H1 (cell line): Measurements from ENCODE around the gene NHEJ1. TPM values are rescaled to one million over a fixed set of nuclear protein-coding genes. Genes with fewer than 3 reads are reported as not detected.

ENCODE experiments used
- CTCF ChIA-PET: fragments of 300-600 bp; sonication (Branson Sonifier 250); formaldehyde crosslinking; loops from one replicate; lab custom pipeline; 2021; ENCODE audit not compliant: partially characterized antibody; lab: Charles Lee
- POLR2A ChIA-PET: fragments of 300-600 bp; sonication (Branson Sonifier 250); formaldehyde crosslinking; loops from one replicate; lab custom pipeline; 2021; ENCODE audit warnings: inconsistent platforms; ENCODE audit not compliant: partially characterized antibody; lab: Charles Lee
- DNase-seq, 2 experiments: peaks; one replicate each; pipeline versions ENCODE4 v3.0.0 to v3.0.0-alpha.2; 2010 to 2022; ENCODE audit warnings: low spot score in 2 of 2, low read depth in 1 of 2, mixed read lengths in 1 of 2
- FAIRE-seq: peaks from 2 replicates; lab custom pipeline; 2011; peaks lifted over from hg19 to GRCh38; lab: Jason Lieb, UNC
- H2AFZ ChIP-seq: 2 replicates; pipeline ENCODE4 v1.8.1; 2012; ENCODE audit warnings: low read length, inconsistent platforms
- H2AK5ac ChIP-seq: 2 replicates; pipeline ENCODE4 v1.6.1; 2013; ENCODE audit warnings: low read depth, low read length
- H2BK120ac ChIP-seq: replicated peaks from 2 replicates; pipeline ENCODE3; 2013; ENCODE audit warnings: low read depth, low read length, inconsistent platforms
- H2BK12ac ChIP-seq: 2 replicates; pipeline ENCODE4 v1.6.1; 2013; ENCODE audit warnings: low read depth, low read length
- H2BK15ac ChIP-seq: 2 replicates; pipeline ENCODE4 v1.6.1; 2013; ENCODE audit warnings: low read length
- H2BK20ac ChIP-seq: 2 replicates; pipeline ENCODE4 v1.6.1; 2013; ENCODE audit warnings: low read length
- H2BK5ac ChIP-seq: 2 replicates; pipeline ENCODE4 v1.6.1; 2013; ENCODE audit warnings: low read depth, low read length
- H3K14ac ChIP-seq: 2 replicates; pipeline ENCODE4 v1.6.1; 2013; ENCODE audit warnings: inconsistent platforms; ENCODE audit not compliant: insufficient read length
- H3K18ac ChIP-seq: 2 replicates; pipeline ENCODE4 v1.6.1; 2013; ENCODE audit warnings: low read length; ENCODE audit errors: extremely low read depth
- H3K23ac ChIP-seq: 2 replicates; pipeline ENCODE4 v1.6.1; 2013; ENCODE audit warnings: inconsistent platforms; ENCODE audit not compliant: insufficient read length
- H3K23me2 ChIP-seq: 2 replicates; pipeline ENCODE4 v1.6.1; 2013; ENCODE audit warnings: low read depth, low read length
- H3K27ac ChIP-seq: 2 replicates; pipeline ENCODE4 v1.6.1; 2011; ENCODE audit warnings: low read depth, low read length, inconsistent platforms
- H3K27me3 ChIP-seq, 4 experiments: replicated peaks in 1 of 4; 1 replicate in 1 of 4; 2 replicates in 3 of 4; pipeline versions ENCODE4 v1.6.1 to v1.8.1; 2011 to 2013; ENCODE audit warnings: low read length in 3 of 4, mild to moderate bottlenecking in 3 of 4, inconsistent platforms in 2 of 4, mixed read lengths in 2 of 4, moderate library complexity in 1 of 4; ENCODE audit not compliant: control insufficient read depth in 3 of 4, insufficient read depth in 3 of 4; ENCODE audit errors: extremely low read depth in 1 of 4
- H3K36me3 ChIP-seq, 4 experiments: 2 replicates each; pipeline versions ENCODE4 v1.6.1 to v1.8.1; 2011 to 2013; ENCODE audit warnings: mild to moderate bottlenecking in 4 of 4, low read length in 3 of 4, moderate library complexity in 2 of 4, control low read depth in 1 of 4, inconsistent platforms in 1 of 4; ENCODE audit not compliant: insufficient read depth in 4 of 4, control insufficient read depth in 2 of 4
- H3K4ac ChIP-seq: replicated peaks from 2 replicates; pipeline ENCODE3; 2013; ENCODE audit warnings: low read length, low read depth, mixed read lengths, inconsistent platforms; ENCODE audit not compliant: insufficient read length
- H3K4me1 ChIP-seq, 4 experiments: replicated peaks in 1 of 4; 1 replicate in 1 of 4; 2 replicates in 3 of 4; pipeline versions ENCODE4 v1.6.1 to v1.8.1; 2011 to 2013; ENCODE audit warnings: low read length in 3 of 4, inconsistent platforms in 2 of 4, mixed read lengths in 1 of 4; ENCODE audit not compliant: insufficient read depth in 4 of 4, control insufficient read depth in 3 of 4
- H3K4me2 ChIP-seq, 2 experiments: 2 replicates each; pipeline versions ENCODE4 v1.6.1 to v1.8.1; 2011 to 2013; ENCODE audit warnings: low read depth in 2 of 2, low read length in 2 of 2, control low read depth in 1 of 2, inconsistent platforms in 1 of 2, mild to moderate bottlenecking in 1 of 2; ENCODE audit not compliant: insufficient read depth in 1 of 2
- H3K4me3 ChIP-seq, 4 experiments: fragments of 200-600, 300-600 bp in 1 of 4; sonication (generic), shearing (Covaris generic), sonication (Bioruptor Twin) in 1 of 4; 2 replicates each; pipeline versions ENCODE4 v1.5.1 to v1.8.1; 2011 to 2016; ENCODE audit warnings: low read length in 4 of 4, low read depth in 3 of 4, control low read depth in 2 of 4, inconsistent platforms in 2 of 4, mild to moderate bottlenecking in 2 of 4, mixed read lengths in 1 of 4, moderate library complexity in 1 of 4; ENCODE audit not compliant: insufficient read depth in 2 of 4; ENCODE audit errors: extremely low read depth in 1 of 4
- H3K56ac ChIP-seq: replicated peaks from 2 replicates; pipeline ENCODE3; 2013; ENCODE audit warnings: low read depth, mild to moderate bottlenecking, mixed read lengths, low read length, inconsistent platforms; ENCODE audit not compliant: insufficient read length
- H3K79me1 ChIP-seq: 2 replicates; pipeline ENCODE4 v1.6.1; 2013; ENCODE audit warnings: low read depth, low read length, control low read depth
- H3K79me2 ChIP-seq, 2 experiments: 2 replicates each; pipeline versions ENCODE4 v1.6.1 to v1.8.1; 2012 to 2013; ENCODE audit warnings: low read length in 2 of 2, mild to moderate bottlenecking in 2 of 2, inconsistent platforms in 1 of 2; ENCODE audit not compliant: insufficient read depth in 2 of 2, control insufficient read depth in 1 of 2
- H3K9ac ChIP-seq, 4 experiments: replicated peaks in 1 of 4; 1 replicate in 1 of 4; 2 replicates in 3 of 4; pipeline versions ENCODE4 v1.6.1 to v1.8.1; 2011 to 2013; ENCODE audit warnings: low read depth in 3 of 4, low read length in 3 of 4, control low read depth in 2 of 4, mild to moderate bottlenecking in 2 of 4, moderate library complexity in 2 of 4, inconsistent platforms in 1 of 4; ENCODE audit errors: extremely low read depth in 1 of 4
- H3K9me3 ChIP-seq, 2 experiments: 2 replicates each; pipeline versions ENCODE4 v1.6.1 to v1.8.1; 2012 to 2013; ENCODE audit warnings: mild to moderate bottlenecking in 2 of 2, moderate library complexity in 2 of 2, control low read depth in 1 of 2, inconsistent platforms in 1 of 2, low read depth in 1 of 2, low read length in 1 of 2, mixed read lengths in 1 of 2; ENCODE audit not compliant: insufficient read depth in 2 of 2
- H4K20me1 ChIP-seq, 2 experiments: replicated peaks in 1 of 2; 2 replicates each; pipeline versions ENCODE3 to v1.8.1; 2011 to 2013; ENCODE audit warnings: inconsistent platforms in 2 of 2, low read length in 2 of 2, mild to moderate bottlenecking in 1 of 2; ENCODE audit not compliant: insufficient read depth in 2 of 2, control insufficient read depth in 1 of 2
- H4K5ac ChIP-seq: 2 replicates; pipeline ENCODE4 v1.6.1; 2013; ENCODE audit warnings: low read length, low read depth, mixed read lengths, inconsistent platforms; ENCODE audit not compliant: insufficient read length
- H4K8ac ChIP-seq: 2 replicates; pipeline ENCODE4 v1.8.0; 2013; ENCODE audit warnings: mild to moderate bottlenecking, moderate library complexity, low read length, inconsistent platforms; ENCODE audit not compliant: insufficient read depth; ENCODE audit errors: extremely low read depth
- H4K91ac ChIP-seq: replicated peaks from 2 replicates; pipeline ENCODE3; 2013; ENCODE audit warnings: low read length, mixed read lengths, inconsistent platforms; ENCODE audit not compliant: insufficient read length
- HDAC6 ChIP-seq: IDR thresholded peaks from one replicate; pipeline ENCODE4 v1.7.1; 2012; ENCODE audit warnings: low read depth, mild to moderate bottlenecking, inconsistent platforms, low read length, moderate library complexity
- RNF2 ChIP-seq: fragments of 200-900, 300-1000 bp; sonication (generic); IDR thresholded peaks from 2 replicates; pipeline ENCODE4 v1.7.1; 2016; ENCODE audit warnings: borderline replicate concordance, low read depth, mild to moderate bottlenecking, antibody characterized with exemption, low read length; ENCODE audit not compliant: poor library complexity, severe bottlenecking; ENCODE audit errors: missing control alignments
- SIX5 ChIP-seq: IDR thresholded peaks from 2 replicates; pipeline ENCODE4 v1.6.1; 2011; ENCODE audit warnings: mild to moderate bottlenecking, low read depth, low read length
- SP2 ChIP-seq: IDR thresholded peaks from 2 replicates; pipeline ENCODE4 v1.6.1; 2012; ENCODE audit warnings: mild to moderate bottlenecking, low read length, inconsistent platforms
- SP4 ChIP-seq: IDR thresholded peaks from 2 replicates; pipeline ENCODE4 v1.6.1; 2012; ENCODE audit warnings: low read length, inconsistent platforms
- WGBS, 2 experiments: shearing (Covaris generic) in 1 of 2; methylation state at CpG; one replicate each; pipeline versions ENCODE4 v1.1.6 to v1.1.7; 2013 to 2015; ENCODE audit warnings: low lambda C conversion rate in 2 of 2, mixed read lengths in 2 of 2, inconsistent platforms in 1 of 2, low coverage in 1 of 2, missing lambda C conversion rate in 1 of 2; ENCODE audit not compliant: insufficient replicate concordance in 2 of 2, insufficient coverage in 1 of 2, insufficient read length in 1 of 2; ENCODE audit errors: extremely low coverage in 1 of 2, missing lambda C conversion rate in 1 of 2; 5-methylcytosine and 5-hydroxymethylcytosine counted together
- polyA plus RNA-seq, 7 experiments: library from polyadenylated mRNA; depleted of rRNA in 3 of 7; stranded (reverse) in 5 of 7; unstranded in 2 of 7; fragments of >200 nt in 5 of 7; fragments of 200-250 nt in 2 of 7; gene quantifications; 1 replicate in 5 of 7; 2 replicates in 1 of 7; 4 replicates in 1 of 7; pipeline versions ENCODE4 v1.2.1 to v1.2.3, GENCODE V29; 2011 to 2013; ENCODE audit warnings: missing spikeins in 2 of 7, mixed read lengths in 2 of 7
- total RNA-seq: library from RNA; stranded (reverse); fragmentation: NEBNext Ultra II Directional; extraction: Animal tissue kit (Norgen Biotek cat#: 25700); gene quantifications from 2 replicates; pipeline ENCODE4 v1.2.1, GENCODE V29; 2021

NHEJ1 gene
- total and polyA plus RNA-seq, 2 of the 8 experiments (the other 6 are each of a cell fraction or from before 2014, with no cell fraction given), result 22.7 to 24.1 TPM

DNA sequence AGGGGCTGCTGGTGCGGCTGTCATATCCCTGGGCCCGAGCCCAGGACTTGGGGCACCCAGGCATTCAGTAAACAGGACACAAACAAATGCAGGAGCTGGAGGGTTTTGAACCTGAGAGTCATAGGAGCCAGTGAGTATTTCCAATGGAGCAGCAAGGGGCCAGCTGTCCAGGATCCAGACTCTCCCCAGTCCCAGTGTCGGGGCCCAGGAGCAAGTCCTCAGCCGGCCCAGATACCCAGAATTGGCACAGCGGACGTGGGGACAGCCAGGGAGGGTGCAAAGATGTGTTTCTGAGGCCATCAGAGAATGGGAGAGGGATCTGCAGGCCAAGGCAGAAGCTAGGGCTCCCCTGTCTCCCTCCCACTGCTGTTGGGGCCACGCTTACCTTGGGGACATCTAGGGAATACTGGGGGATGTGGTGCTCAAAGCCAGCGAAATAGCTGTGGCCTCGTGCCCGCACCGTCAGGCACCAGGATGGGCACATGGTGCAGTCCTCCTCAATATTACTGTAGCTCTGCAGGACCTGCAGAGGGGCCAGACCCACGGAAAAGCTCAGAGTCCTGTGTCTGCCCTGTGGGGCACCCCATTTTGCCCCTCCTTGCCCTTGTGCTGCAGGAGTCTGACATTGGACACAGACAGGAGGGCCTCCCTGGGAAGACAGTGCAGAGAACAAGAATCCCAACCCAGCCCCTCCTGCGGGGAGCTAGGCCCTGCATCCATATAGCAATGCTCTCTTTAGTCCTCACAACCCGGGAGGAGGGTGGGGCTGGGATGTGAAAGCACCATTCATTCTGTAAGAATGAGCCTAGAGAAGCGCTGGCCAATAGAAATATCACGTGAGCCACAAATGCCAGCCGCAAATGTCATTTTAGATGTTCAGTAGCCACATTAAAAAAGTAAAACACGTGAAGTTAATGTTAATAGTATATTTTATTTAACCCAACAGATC, 134.7 kb downstream of the NHEJ1 start:
- H3K14ac ChIP-seq, result no peak overlapping the region
- no peak for FAIRE-seq
- H3K18ac ChIP-seq, result no peak overlapping the region
- H3K27ac ChIP-seq, result no peak overlapping the region
- no peak overlapping the region for H3K4ac ChIP-seq
- H2AFZ ChIP-seq, result no peak overlapping the region
- no peak overlapping the region for H4K5ac ChIP-seq
- no peak for DNase-seq
- POLR2A ChIA-PET, result interaction anchor here (1.1 to 1.8 kb wide), 2 partner anchors 15 to 91 kb away, joined by 3 to 5 read pairs; no protein-coding TSS in a partner anchor
- H2AK5ac ChIP-seq, result no peak overlapping the region
- 85% methylated on average over 18 of the region's 18 CpGs; no CpG with 5 or more reads in 1 of the 2 experiments for WGBS, 2 experiments
- H2BK5ac ChIP-seq, result no peak overlapping the region
- no peak overlapping the region for H3K4me3 ChIP-seq
- H3K23me2 ChIP-seq, result no peaks in the 10 kb centered on the region
- H3K56ac ChIP-seq, result no peak overlapping the region
- no peak overlapping the region for H2BK120ac ChIP-seq
- no peak overlapping the region for H2BK12ac ChIP-seq
- no peaks in the 10 kb centered on the region for H3K36me3 ChIP-seq
- no peak for TF ChIP-seq RNF2
- TF ChIP-seq SIX5, result no peak
- TF ChIP-seq SP4, result no peak
- TF ChIP-seq HDAC6, result no peak
- no peak for TF ChIP-seq SP2
- H4K91ac ChIP-seq, result no peak overlapping the region
- no peak overlapping the region for H3K4me2 ChIP-seq
- H3K79me2 ChIP-seq, result no peaks in the 10 kb centered on the region
- no peaks in the 10 kb centered on the region; a peak in 1 of 7 replicates for H3K27me3 ChIP-seq
- H3K23ac ChIP-seq, result no peak overlapping the region
- peaks cover 0 to 2% of the 10 kb centered on the region in 2 experiments for H4K20me1 ChIP-seq
- H2BK20ac ChIP-seq, result no peak overlapping the region
- peaks cover 0 to 3% (median under 1%) of the 10 kb centered on the region in 4 experiments; a peak in 2 of 7 replicates for H3K4me1 ChIP-seq
- H2BK15ac ChIP-seq, result no peak overlapping the region
- H3K9me3 ChIP-seq, result no peaks in the 10 kb centered on the region
- no peak overlapping the region for H3K9ac ChIP-seq
- H4K8ac ChIP-seq, result no peak overlapping the region
- CTCF ChIA-PET, result interaction anchor here (0.6 to 45.5 kb wide), 13 partner anchors 7 to 174 kb away, joined by 3 to 1006 read pairs (median 7); partner anchors contain the start of genes CFAP65, CRYBA2, IHH and NHEJ1
- no peaks in the 10 kb centered on the region for H3K79me1 ChIP-seq
